ENCODE data around the gene ABCC1. TPM values are rescaled to one million over a fixed set of nuclear protein-coding genes. Genes with fewer than 3 reads are reported as not detected.

The ABCC1 gene
- total RNA-seq, 1 donor from 2014 or later: 29.9 TPM

DNA sequence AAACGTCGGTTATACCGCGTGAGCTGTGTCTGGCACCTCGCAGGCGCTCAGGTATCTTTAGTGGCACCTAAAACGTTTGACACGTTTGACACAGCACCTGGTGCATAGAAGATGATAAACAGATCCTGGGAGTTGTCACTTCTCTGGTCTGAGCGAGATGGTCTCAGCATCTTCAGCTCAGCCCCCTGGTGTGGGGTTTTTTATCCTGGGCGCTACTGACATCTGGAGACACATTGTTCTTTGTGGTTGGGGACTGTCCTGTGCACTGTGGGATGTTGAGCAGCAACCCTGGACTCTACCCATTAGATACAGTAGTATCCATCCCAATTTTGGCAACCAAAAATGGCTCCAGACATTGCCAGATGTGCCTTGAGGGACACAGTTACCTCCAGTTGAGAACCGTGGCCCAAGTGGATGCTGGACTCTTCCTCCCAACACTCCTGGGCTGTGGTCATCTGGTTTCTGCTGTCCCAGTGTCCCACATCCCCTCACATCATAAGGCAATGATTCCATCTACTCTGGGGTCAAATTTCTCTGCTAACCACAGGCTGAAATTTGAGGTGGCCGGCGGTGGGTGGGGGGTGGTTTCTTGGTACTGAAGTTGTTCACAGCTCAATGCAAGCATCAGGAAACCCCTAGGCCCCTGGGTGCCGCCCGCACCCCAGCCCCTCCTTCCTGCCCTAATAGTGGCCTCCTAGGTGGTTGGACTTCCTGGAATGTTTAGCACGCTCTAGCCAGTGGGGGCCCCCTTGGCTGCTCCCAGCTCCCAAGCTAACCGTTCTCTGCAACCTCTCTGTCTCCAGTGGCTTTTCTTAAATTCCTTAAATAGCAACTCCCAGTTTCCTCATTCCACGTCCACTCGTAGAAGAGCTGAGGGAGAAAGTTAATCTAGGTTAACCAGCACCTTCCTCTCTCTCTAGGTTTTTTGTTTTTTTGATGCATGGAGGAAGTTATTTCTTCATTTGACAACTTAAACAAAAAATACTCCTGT lies 124.8 kb downstream of the ABCC1 start:
- TF ChIP-seq, protein P1, sequence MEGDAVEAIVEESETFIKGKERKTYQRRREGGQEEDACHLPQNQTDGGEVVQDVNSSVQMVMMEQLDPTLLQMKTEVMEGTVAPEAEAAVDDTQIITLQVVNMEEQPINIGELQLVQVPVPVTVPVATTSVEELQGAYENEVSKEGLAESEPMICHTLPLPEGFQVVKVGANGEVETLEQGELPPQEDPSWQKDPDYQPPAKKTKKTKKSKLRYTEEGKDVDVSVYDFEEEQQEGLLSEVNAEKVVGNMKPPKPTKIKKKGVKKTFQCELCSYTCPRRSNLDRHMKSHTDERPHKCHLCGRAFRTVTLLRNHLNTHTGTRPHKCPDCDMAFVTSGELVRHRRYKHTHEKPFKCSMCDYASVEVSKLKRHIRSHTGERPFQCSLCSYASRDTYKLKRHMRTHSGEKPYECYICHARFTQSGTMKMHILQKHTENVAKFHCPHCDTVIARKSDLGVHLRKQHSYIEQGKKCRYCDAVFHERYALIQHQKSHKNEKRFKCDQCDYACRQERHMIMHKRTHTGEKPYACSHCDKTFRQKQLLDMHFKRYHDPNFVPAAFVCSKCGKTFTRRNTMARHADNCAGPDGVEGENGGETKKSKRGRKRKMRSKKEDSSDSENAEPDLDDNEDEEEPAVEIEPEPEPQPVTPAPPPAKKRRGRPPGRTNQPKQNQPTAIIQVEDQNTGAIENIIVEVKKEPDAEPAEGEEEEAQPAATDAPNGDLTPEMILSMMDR (IDR thresholded peaks at IDR 0.05; ENCODE audit: partially characterized antibody, unreplicated experiment): no peak
- Mint-ChIP-seq H3K4me3 (ENCODE audit: unreplicated experiment) (no peak overlapping the region), H3K27me3 (ENCODE audit: unreplicated experiment) (peaks cover 4% of the 10 kb centered on the region), H3K36me3 (ENCODE audit: unreplicated experiment) (no peaks in the 10 kb centered on the region), H3K4me1 (ENCODE audit: low read depth, unreplicated experiment) (peaks cover 5% of the 10 kb centered on the region), H3K9me3 (ENCODE audit: unreplicated experiment) (peaks cover 3% of the 10 kb centered on the region), H3K27ac (ENCODE audit: unreplicated experiment) (no peak overlapping the region)
- DNase-seq: no peak

DNA sequence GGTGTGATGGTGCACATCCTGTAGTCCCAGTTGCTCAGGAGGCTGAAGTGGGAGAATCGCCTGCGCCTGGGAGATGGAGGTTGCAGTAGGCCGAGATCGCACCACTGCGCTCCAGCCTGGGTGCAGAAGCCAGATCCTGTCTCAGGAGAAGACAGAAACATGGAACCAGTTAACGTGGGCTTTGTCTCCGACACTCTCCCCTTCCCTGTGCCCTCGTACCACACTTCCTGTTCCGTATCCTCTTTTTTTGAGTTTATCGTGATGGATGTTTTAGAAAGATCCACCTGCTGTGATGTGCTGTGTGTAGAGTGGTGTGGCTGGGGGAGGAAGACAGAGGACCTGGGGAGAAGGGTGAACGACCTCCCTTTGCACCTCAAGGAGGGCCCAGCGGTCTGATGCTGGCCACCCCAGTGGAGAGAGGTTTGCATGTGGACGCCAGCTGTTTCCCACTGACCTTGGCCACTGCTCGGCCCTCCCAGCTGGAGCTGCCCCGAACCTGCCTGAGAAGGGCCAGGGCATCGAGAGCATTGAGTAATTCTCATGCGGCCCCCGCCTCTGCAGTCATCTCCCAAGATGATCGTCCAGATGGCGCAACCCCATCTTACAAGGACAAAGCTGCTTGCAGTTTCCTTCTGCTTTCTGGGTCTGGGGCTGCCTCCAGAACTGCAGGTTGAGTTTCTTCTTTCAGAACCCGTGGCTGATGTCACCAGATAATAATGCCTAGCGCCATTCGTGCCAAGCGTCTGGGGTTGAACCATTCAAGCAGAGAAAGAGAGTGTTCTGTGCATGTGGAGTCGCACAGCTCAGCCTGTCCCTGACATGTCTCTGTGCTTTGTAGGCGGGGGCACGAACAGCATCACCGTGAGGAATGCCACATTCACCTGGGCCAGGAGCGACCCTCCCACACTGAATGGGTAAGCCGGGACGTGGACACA lies 126.3 kb downstream of the ABCC1 start:
- H3K9me3 Mint-ChIP-seq (ENCODE audit: unreplicated experiment): peaks cover 2% of the 10 kb centered on the region
- peaks cover 5% of the 10 kb centered on the region for H3K4me1 Mint-ChIP-seq (ENCODE audit: low read depth, unreplicated experiment)
- H3K36me3 Mint-ChIP-seq (ENCODE audit: unreplicated experiment): no peaks in the 10 kb centered on the region
- no peak for DNase-seq
- peaks cover 4% of the 10 kb centered on the region for H3K27me3 Mint-ChIP-seq (ENCODE audit: unreplicated experiment)
- H3K4me3 Mint-ChIP-seq (ENCODE audit: unreplicated experiment): no peak overlapping the region
- H3K27ac Mint-ChIP-seq (ENCODE audit: unreplicated experiment): no peak overlapping the region
- TF ChIP-seq, protein P1 (IDR thresholded peaks at IDR 0.05; ENCODE audit: partially characterized antibody, unreplicated experiment): no peak

DNA sequence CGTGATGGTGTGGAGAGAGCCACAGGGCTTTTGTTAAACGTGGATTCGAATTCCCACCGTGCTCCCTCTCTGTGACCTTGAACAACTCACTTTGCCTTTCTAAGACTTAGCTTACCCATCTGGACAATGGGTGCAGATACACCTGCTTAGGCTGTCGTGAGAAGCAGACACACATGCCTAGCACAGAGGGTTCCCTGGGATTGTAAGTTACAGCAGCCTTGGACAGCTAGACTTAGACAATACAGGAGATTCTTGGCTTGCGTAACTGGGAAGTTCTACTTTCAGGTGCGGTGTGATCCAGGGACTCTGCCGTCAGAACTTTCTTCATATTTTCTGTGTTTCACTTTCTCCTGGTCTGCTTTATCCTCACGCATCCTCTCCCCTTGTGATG lies 127.0 kb downstream of the ABCC1 start:
- H3K27me3 Mint-ChIP-seq (ENCODE audit: unreplicated experiment): peaks cover 4% of the 10 kb centered on the region
- peaks cover 2% of the 10 kb centered on the region for H3K9me3 Mint-ChIP-seq (ENCODE audit: unreplicated experiment)
- H3K27ac Mint-ChIP-seq (ENCODE audit: unreplicated experiment): no peak overlapping the region
- TF ChIP-seq, protein P1 (IDR thresholded peaks at IDR 0.05; ENCODE audit: partially characterized antibody, unreplicated experiment): no peak
- H3K36me3 Mint-ChIP-seq (ENCODE audit: unreplicated experiment): no peaks in the 10 kb centered on the region
- H3K4me1 Mint-ChIP-seq (ENCODE audit: low read depth, unreplicated experiment): peaks cover 5% of the 10 kb centered on the region
- no peak for DNase-seq
- H3K4me3 Mint-ChIP-seq (ENCODE audit: unreplicated experiment): no peak overlapping the region

DNA sequence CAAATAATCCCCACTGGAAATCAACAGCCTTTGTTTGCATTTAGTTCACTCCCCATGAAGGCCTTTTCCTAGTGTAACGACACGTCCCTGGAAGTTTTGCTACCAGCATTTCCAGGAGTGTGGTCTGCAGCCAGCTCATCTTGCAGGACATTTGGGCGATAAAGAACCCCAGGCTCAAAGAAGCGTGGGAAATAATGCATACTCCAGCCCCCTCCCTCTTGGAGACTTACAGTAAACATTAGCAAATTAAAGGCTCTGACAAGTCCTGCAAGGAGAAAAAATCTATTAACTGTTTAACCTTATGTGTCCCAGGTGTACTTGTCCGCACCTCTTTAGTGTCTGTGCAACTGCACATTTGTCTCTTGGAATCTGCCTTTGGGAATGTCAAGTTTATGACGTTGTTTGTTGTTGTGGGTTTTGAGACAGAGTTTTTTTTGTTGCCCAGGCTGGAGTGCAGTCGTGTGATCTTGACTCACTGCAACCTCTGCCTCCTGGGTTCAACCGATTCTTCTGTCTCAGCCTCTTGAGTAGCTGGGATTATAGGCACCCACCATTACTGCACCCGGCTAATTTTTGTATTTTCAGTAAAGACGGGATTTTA lies 131.1 kb downstream of the ABCC1 start:
- TF ChIP-seq, protein P1 (IDR thresholded peaks at IDR 0.05; ENCODE audit: partially characterized antibody, unreplicated experiment): no peak
- Mint-ChIP-seq H3K27ac (ENCODE audit: unreplicated experiment) (no peak overlapping the region), H3K27me3 (ENCODE audit: unreplicated experiment) (peaks cover 4% of the 10 kb centered on the region), H3K9me3 (ENCODE audit: unreplicated experiment) (peaks cover 3% of the 10 kb centered on the region), H3K36me3 (ENCODE audit: unreplicated experiment) (peaks cover 10% of the 10 kb centered on the region), H3K4me3 (ENCODE audit: unreplicated experiment) (no peak overlapping the region), H3K4me1 (ENCODE audit: low read depth, unreplicated experiment) (no peaks in the 10 kb centered on the region)
- DNase-seq: no peak
